ENCODE results near the gene SYT8.
A peak's percentile ranks its signal among the peaks of the same experiment; 100 is the strongest.
"Not testable (repeated sequence)": the region's sequence is repeated elsewhere in the genome, so short reads cannot be mapped to it uniquely, and the experiment has no call there.

The SYT8 gene

DNA sequence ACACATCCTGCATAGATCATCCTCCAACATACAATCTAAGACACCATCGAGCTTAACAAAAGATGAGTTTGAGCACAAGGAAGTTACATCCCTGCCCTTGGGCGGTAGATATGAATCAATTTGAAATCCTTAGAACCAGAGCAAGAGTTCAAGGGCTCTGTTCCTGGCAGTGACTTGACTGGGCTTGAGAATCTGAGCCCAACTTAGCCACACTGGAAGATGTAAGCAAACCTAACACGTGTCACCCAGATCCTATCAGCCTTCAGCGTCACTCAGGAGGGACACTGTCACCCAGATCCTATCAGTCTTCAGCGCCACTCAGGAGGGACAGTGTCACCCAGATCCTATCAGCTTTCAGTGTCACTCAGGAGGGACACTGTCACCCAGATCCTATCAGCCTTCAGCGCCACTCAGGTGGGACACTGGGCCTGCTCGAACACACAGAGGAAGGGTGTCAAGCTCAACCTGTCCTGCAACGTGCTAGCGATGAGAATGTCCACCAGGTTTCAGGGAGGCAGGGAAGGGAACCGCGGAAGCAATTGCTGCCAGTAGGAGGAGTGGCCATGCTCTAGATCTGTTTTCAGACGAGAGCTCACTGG is 38.3 kb upstream of the SYT8 start:
- no peak for DNase-seq (ENCODE audit: low spot score)
- no peak overlapping the region for H3K27ac ChIP-seq

GRCh38 chr11:1797391-1798125 is 37.2 kb upstream of the SYT8 start:
- DNase-seq (ENCODE audit: low spot score), result peak; percentile 12
- TF ChIP-seq, protein P1, sequence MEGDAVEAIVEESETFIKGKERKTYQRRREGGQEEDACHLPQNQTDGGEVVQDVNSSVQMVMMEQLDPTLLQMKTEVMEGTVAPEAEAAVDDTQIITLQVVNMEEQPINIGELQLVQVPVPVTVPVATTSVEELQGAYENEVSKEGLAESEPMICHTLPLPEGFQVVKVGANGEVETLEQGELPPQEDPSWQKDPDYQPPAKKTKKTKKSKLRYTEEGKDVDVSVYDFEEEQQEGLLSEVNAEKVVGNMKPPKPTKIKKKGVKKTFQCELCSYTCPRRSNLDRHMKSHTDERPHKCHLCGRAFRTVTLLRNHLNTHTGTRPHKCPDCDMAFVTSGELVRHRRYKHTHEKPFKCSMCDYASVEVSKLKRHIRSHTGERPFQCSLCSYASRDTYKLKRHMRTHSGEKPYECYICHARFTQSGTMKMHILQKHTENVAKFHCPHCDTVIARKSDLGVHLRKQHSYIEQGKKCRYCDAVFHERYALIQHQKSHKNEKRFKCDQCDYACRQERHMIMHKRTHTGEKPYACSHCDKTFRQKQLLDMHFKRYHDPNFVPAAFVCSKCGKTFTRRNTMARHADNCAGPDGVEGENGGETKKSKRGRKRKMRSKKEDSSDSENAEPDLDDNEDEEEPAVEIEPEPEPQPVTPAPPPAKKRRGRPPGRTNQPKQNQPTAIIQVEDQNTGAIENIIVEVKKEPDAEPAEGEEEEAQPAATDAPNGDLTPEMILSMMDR (IDR thresholded peaks at IDR 0.05), result no peak
- no peak overlapping the region for H3K4me3 ChIP-seq
- no peak overlapping the region for H3K27ac ChIP-seq

More for the DNA sequence above, 38.3 kb upstream of the SYT8 start:
- TF ChIP-seq, protein P1 (IDR thresholded peaks at IDR 0.05), result no peak
- no peak overlapping the region for H3K4me3 ChIP-seq

GRCh38 chr11:1803246-1803645 is 31.5 kb upstream of the SYT8 start:
- no peak overlapping the region for H3K27ac ChIP-seq
- TF ChIP-seq, protein P1 (IDR thresholded peaks at IDR 0.05), result no peak
- peak; percentile 67 for DNase-seq (ENCODE audit: low spot score)
- H3K4me3 ChIP-seq, result no peak overlapping the region

DNA sequence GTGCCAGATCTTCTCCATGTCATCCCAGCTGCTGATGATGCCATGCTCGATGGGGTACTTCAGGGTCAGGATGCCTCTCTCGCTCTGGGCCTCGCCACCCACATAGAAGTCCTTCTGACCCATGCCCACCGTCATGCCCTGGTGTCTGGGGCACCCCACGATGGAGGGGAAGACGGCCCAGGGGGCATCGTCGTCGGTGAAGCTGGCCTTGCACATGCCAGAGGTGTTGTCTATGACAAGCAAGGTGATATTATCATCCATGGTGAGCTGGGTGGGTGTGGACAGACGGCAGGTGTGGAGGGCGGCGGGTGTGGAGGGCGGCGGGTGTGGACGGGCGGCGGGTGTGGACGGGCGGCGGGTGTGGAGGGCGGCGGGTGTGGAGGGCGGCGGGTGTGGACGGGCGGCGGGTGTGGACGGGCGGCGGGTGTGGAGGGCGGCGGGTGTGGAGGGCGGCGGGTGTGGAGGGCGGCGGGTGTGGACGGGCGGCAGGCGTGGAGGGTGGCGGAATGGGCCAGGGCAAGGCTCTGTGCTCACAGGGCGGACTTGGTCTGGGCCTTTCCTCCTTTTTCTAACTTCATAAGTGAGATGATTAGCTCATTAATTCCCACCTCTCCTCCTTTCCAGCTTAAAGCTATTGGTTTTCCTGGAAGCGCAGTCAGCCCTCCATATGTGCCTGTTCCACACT is 30.8 kb upstream of the SYT8 start:
- H3K4me3 ChIP-seq, H3K27ac ChIP-seq: not testable (repeated sequence)

GRCh38 chr11:1805525-1805924 is 29.3 kb upstream of the SYT8 start:
- no peak overlapping the region for H3K27ac ChIP-seq
- TF ChIP-seq, protein P1 (IDR thresholded peaks at IDR 0.05), result no peak
- no peak overlapping the region for H3K4me3 ChIP-seq
- DNase-seq (ENCODE audit: low spot score), result peak; percentile 47

More for the DNA sequence above, 30.8 kb upstream of the SYT8 start:
- DNase-seq (ENCODE audit: low spot score), result peak; percentile 62

DNA sequence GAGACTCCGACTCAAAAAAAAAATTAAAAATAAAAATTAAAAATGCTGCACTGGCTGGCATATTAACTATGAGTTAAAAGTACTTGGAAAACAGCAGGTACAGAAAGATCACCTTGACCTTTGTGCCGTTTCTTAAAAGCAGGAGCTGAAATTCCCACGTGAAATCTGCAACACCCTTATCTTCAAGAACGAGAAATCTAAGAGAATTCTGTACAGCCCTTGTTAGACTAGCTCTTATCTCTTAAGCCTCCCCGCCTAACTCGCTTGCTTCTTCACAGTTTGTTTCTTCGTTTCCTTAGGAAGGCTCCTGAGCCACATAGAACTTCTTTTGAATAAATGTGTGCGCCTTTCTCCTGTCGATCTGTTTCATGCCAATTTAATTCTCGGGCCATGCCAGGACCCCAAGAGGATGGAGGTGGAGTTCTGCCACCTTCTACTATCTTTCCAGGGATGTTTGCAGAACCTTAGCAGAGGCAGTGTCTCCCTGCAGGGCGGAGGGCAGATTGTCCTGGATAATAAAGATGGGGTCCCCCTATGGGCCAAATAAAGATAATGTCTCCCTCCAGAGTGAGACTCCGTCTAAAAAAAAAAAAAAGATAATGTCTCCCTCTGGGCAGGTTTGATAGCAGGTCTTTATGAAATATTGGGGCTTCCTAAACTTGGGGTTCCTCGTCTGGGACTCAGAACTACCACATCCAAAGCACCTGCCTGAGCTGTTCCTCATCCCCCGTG is 27.4 kb upstream of the SYT8 start:
- TF ChIP-seq, protein P1 (IDR thresholded peaks at IDR 0.05), result no peak
- no peak overlapping the region for H3K4me3 ChIP-seq
- DNase-seq (ENCODE audit: low spot score), result peak; percentile 22

DNA sequence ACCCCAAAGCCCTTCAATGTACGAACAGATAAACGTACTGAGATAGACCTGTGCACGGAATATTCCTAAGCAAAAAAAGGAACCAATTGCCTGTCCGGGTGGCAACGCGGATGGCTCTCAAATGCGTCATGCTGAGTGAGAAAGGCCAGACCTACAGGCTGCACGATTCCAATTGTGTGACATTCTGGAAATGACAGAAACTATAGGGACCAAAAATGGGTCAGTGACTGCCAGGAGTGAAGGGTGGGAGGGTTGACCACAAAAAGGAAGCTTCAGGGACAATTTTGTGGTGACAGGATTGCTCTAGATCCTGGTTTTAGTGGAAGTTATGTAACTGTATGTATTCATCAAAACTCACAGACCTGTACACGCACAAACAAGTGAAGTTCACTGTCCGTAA is 24.0 kb upstream of the SYT8 start:
- Histone ChIP-seq H3K27ac (no peak overlapping the region), H3K4me3 (no peak overlapping the region)
- TF ChIP-seq, protein P1 (IDR thresholded peaks at IDR 0.05), result no peak
- DNase-seq (ENCODE audit: low spot score), result peak; percentile 54

More for the DNA sequence above, 27.4 kb upstream of the SYT8 start:
- H3K27ac ChIP-seq, result no peak overlapping the region
